Mammary epithelial cell (primary cell): Measurements from ENCODE around the gene EXOC6B.

Experiments
- EZH2 ChIP-seq: IDR thresholded peaks from 2 replicates; pipeline ENCODE4 v1.6.1; 2012; ENCODE audit warnings: low read length, inconsistent platforms, borderline replicate concordance
- TF ChIP-seq, protein P1 (sequence below), 2 donors: IDR thresholded peaks in 1 of 2; conservative IDR thresholded peaks in 1 of 2; 2 replicates each; pipeline ENCODE4 v1.5.1; 2011 to 2012; ENCODE audit warnings: inconsistent platforms in 2 of 2, low read length in 2 of 2, mild to moderate bottlenecking in 2 of 2, control low read depth in 1 of 2, low read depth in 1 of 2; ENCODE audit not compliant: insufficient read depth in 1 of 2; ENCODE audit errors: extremely low read depth in 1 of 2

DNA sequence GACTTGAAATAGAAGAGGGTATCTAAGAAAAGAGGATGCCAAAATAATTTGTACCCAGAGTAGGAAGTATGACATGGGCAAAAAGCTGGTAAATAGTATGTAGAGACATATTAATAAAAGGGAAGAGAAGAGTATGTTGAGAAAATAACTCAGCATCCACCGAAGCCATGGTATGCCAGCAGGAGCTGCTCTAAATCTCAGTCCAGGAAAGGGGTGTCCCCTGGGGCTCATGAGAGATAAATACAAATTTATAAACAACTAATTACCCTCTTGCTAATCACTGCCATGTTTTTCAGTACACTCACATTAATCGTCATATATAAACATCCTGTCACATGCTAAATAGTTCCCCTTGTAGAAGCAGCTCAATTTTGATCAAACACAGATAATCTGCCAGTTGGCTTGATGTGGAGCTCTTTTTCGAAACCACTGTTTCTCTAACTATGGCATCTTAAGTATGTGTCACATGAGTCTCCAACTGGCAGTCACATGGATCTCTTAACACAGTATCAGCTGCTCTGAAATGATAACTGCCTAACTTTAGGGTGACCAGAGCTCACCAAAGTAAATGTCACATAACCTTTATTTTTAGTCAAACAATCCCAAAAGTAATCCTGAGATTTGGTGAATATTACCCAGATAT lies 31.9 kb downstream of the EXOC6B start:
- no peak for TF ChIP-seq EZH2
- TF ChIP-seq, protein P1, sequence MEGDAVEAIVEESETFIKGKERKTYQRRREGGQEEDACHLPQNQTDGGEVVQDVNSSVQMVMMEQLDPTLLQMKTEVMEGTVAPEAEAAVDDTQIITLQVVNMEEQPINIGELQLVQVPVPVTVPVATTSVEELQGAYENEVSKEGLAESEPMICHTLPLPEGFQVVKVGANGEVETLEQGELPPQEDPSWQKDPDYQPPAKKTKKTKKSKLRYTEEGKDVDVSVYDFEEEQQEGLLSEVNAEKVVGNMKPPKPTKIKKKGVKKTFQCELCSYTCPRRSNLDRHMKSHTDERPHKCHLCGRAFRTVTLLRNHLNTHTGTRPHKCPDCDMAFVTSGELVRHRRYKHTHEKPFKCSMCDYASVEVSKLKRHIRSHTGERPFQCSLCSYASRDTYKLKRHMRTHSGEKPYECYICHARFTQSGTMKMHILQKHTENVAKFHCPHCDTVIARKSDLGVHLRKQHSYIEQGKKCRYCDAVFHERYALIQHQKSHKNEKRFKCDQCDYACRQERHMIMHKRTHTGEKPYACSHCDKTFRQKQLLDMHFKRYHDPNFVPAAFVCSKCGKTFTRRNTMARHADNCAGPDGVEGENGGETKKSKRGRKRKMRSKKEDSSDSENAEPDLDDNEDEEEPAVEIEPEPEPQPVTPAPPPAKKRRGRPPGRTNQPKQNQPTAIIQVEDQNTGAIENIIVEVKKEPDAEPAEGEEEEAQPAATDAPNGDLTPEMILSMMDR (conservative IDR thresholded peaks at IDR 0.05 in 1 of 2, IDR thresholded peaks at IDR 0.05 in 1 of 2; ENCODE audit: extremely low read depth in 1 of 2, insufficient read depth in 1 of 2, low read depth in 1 of 2, low read length in 2 of 2), result no peak
